Peyer's patch (tissue), 4 donors: ENCODE data around the gene LRRC1.

ENCODE experiments used
- CTCF ChIP-seq, 6 experiments: fragments of 450-650 bp in 4 of 6; fragments of 200-600 bp in 2 of 6; sonication (generic) in 1 of 6; IDR thresholded peaks; one replicate each; pipeline ENCODE4 v1.5.1; 2017 to 2019; ENCODE audit warnings: antibody characterized with exemption in 6 of 6, mild to moderate bottlenecking in 3 of 6, moderate library complexity in 1 of 6
- POLR2A ChIP-seq, 2 donors: fragments of 450-650 bp; IDR thresholded peaks; one replicate each; pipeline ENCODE4 v1.5.1; 2017; ENCODE audit warnings: antibody characterized with exemption in 2 of 2, mild to moderate bottlenecking in 2 of 2, moderate library complexity in 2 of 2

DNA sequence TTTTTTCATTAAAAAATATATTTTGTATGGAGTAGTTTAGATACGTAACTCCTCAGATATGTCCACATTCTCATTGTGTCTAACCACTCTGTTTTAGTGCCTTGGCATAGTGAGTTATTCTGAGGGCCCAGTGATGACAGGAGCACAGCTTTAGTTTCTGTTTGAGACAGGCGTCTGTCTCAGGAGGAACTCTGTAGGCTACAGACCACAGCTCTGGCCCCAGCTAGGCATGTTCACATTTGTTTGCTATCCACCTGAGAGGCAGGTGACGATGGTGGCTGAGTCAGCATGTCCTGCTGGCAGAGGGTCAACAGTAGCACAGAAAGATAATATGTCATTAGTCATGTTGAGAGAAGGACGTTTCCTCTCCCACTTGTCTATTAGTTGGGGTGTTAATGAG, 16.3 kb downstream of the LRRC1 start:
- TF ChIP-seq CTCF (IDR thresholded peaks at IDR 0.05): no peak
- TF ChIP-seq POLR2A (IDR thresholded peaks at IDR 0.05): no peak
